HEK293 (cell line): ENCODE measurements around the gene CEBPA.
"Not testable (repeated sequence)": the region's sequence is repeated elsewhere in the genome, so short reads cannot be mapped to it uniquely, and the experiment has no call there.

ENCODE experiments used
- CTCF ChIA-PET: fragments of 350-600 bp; formaldehyde crosslinking; extraction: SDS; loops from one replicate; lab custom pipeline; 2021; ENCODE audit warnings: antibody characterized with exemption; lab: Yijun Ruan, JAX
- POLR2A ChIA-PET: fragments of 300-600 bp; formaldehyde crosslinking; extraction: SDS; loops from one replicate; lab custom pipeline; 2020; ENCODE audit warnings: antibody characterized with exemption, inconsistent platforms; lab: Yijun Ruan, JAX
- H3K27ac ChIP-seq: fragments of 200-500 bp; sonication (Bioruptor generic); 2 replicates; pipeline ENCODE4 v1.5.1; 2014; ENCODE audit warnings: low read depth, low read length, control low read depth, inconsistent platforms; ENCODE audit errors: extremely low read depth
- H3K36me3 ChIP-seq, 2 experiments: fragments of 200-500 bp in 1 of 2; sonication (Bioruptor generic) in 1 of 2; 1 replicate in 1 of 2; 2 replicates in 1 of 2; pipeline ENCODE4 v1.5.1; 2014 to 2017; ENCODE audit warnings: inconsistent platforms in 2 of 2, low read length in 2 of 2; ENCODE audit not compliant: control insufficient read depth in 2 of 2, insufficient read depth in 1 of 2
- H3K4me1 ChIP-seq: fragments of 200-500 bp; sonication (Bioruptor generic); 2 replicates; pipeline ENCODE4 v1.5.1; 2014; ENCODE audit warnings: mild to moderate bottlenecking, low read length, inconsistent platforms; ENCODE audit not compliant: control insufficient read depth, insufficient read depth
- H3K4me3 ChIP-seq: 2 replicates; pipeline ENCODE4 v1.5.1; 2011; ENCODE audit warnings: low read depth, mild to moderate bottlenecking, control low read depth, low read length, moderate library complexity
- H3K9me3 ChIP-seq: fragments of 200-500 bp; sonication (Bioruptor generic); 2 replicates; pipeline ENCODE4 v1.5.1; 2014; ENCODE audit warnings: low read depth, low read length, inconsistent platforms; ENCODE audit not compliant: control insufficient read depth, insufficient read depth
- GFI1B ChIP-seq: fragments of 450-650 bp; formaldehyde crosslinking; IDR thresholded peaks from 2 replicates; pipeline ENCODE4 v1.5.1; 2016; ENCODE audit warnings: missing biosample characterization, missing genetic modification characterization
- IKZF3 ChIP-seq: fragments of 450-650 bp; IDR thresholded peaks from 2 replicates; pipeline ENCODE4 v1.5.0; 2018; ENCODE audit warnings: missing biosample characterization, mild to moderate bottlenecking, missing genetic modification characterization, moderate library complexity
- KLF9 ChIP-seq: fragments of 450-650 bp; formaldehyde crosslinking; IDR thresholded peaks from 2 replicates; pipeline ENCODE4 v1.5.1; 2016; ENCODE audit warnings: missing biosample characterization, missing genetic modification characterization, low read depth
- PRDM6 ChIP-seq: fragments of 450-650 bp; formaldehyde crosslinking; IDR thresholded peaks from 2 replicates; pipeline ENCODE4 v1.5.1; 2017; ENCODE audit warnings: missing biosample characterization, missing genetic modification characterization
- REPIN1 ChIP-seq: fragments of 450-650 bp; formaldehyde crosslinking; IDR thresholded peaks from 2 replicates; pipeline ENCODE4 v1.5.1; 2017; ENCODE audit warnings: missing biosample characterization, missing genetic modification characterization, low read depth
- ZBTB20 ChIP-seq: fragments of 450-650 bp; formaldehyde crosslinking; IDR thresholded peaks from 2 replicates; pipeline ENCODE4 v1.5.1; 2016; ENCODE audit warnings: missing biosample characterization, missing genetic modification characterization
- ZBTB48 ChIP-seq: fragments of 450-650 bp; formaldehyde crosslinking; IDR thresholded peaks from 2 replicates; pipeline ENCODE4 v1.5.1; 2016; ENCODE audit warnings: missing biosample characterization, missing genetic modification characterization
- ZEB2 ChIP-seq: fragments of 450-650 bp; formaldehyde crosslinking; IDR thresholded peaks from 2 replicates; pipeline ENCODE4 v1.5.1; 2016; ENCODE audit warnings: missing biosample characterization, missing genetic modification characterization
- ZFP37 ChIP-seq: fragments of 450-650 bp; formaldehyde crosslinking; IDR thresholded peaks from 2 replicates; pipeline ENCODE4 v1.5.1; 2016; ENCODE audit warnings: missing biosample characterization, missing genetic modification characterization
- ZNF114 ChIP-seq: fragments of 450-650 bp; formaldehyde crosslinking; IDR thresholded peaks from 2 replicates; pipeline ENCODE4 v1.5.0; 2017; ENCODE audit warnings: missing biosample characterization, missing genetic modification characterization
- ZNF138 ChIP-seq: fragments of 450-650 bp; formaldehyde crosslinking; IDR thresholded peaks from 2 replicates; pipeline ENCODE4 v1.5.1; 2016; ENCODE audit warnings: missing biosample characterization, missing genetic modification characterization, borderline replicate concordance
- ZNF146 ChIP-seq: fragments of 450-650 bp; formaldehyde crosslinking; IDR thresholded peaks from 2 replicates; pipeline ENCODE4 v1.5.1; 2016; ENCODE audit warnings: missing biosample characterization, missing genetic modification characterization
- ZNF157 ChIP-seq: fragments of 450-650 bp; formaldehyde crosslinking; IDR thresholded peaks from 2 replicates; pipeline ENCODE4 v1.5.1; 2016; ENCODE audit warnings: missing biosample characterization, missing genetic modification characterization
- ZNF169 ChIP-seq: fragments of 450-650 bp; formaldehyde crosslinking; IDR thresholded peaks from 2 replicates; pipeline ENCODE4 v1.5.1; 2016; ENCODE audit warnings: missing biosample characterization, missing genetic modification characterization
- ZNF221 ChIP-seq: fragments of 450-650 bp; formaldehyde crosslinking; IDR thresholded peaks from 2 replicates; pipeline ENCODE4 v1.5.1; 2017; ENCODE audit warnings: missing biosample characterization, missing genetic modification characterization, borderline replicate concordance
- ZNF341 ChIP-seq: fragments of 450-650 bp; formaldehyde crosslinking; IDR thresholded peaks from 2 replicates; pipeline ENCODE4; 2016; ENCODE audit warnings: low read depth, missing biosample characterization, missing genetic modification characterization
- ZNF530 ChIP-seq: fragments of 450-650 bp; formaldehyde crosslinking; IDR thresholded peaks from 2 replicates; pipeline ENCODE4 v1.5.1; 2016; ENCODE audit warnings: low read depth, missing biosample characterization, missing genetic modification characterization
- ZNF664 ChIP-seq: fragments of 450-650 bp; formaldehyde crosslinking; IDR thresholded peaks from 2 replicates; pipeline ENCODE4 v1.5.1; 2016; ENCODE audit warnings: missing biosample characterization, missing genetic modification characterization
- ZNF792 ChIP-seq: fragments of 450-650 bp; formaldehyde crosslinking; IDR thresholded peaks from 2 replicates; pipeline ENCODE4 v1.5.1; 2016; ENCODE audit warnings: missing biosample characterization, missing genetic modification characterization

The CEBPA gene

GRCh38 chr19:33320636-33321035, 18.3 kb upstream of the CEBPA start:
- no peaks in the 10 kb centered on the region for H3K4me1 ChIP-seq
- H3K36me3 ChIP-seq: peaks cover 0 to 3% of the 10 kb centered on the region in 2 experiments; a peak in 1 of 3 replicates
- POLR2A ChIA-PET: no interaction called here
- TF ChIP-seq ZFP37 (tag by site-specific recombination) (peak; percentile 100), ZEB2 (tag by site-specific recombination) (no peak), KLF9 (tag by site-specific recombination) (no peak), ZNF114 (tag by site-specific recombination) (no peak), ZNF169 (tag by site-specific recombination) (no peak), ZNF221 (tag by site-specific recombination) (no peak)
- H3K27ac ChIP-seq: no peak overlapping the region
- CTCF ChIA-PET: interaction anchor here (1.4 kb wide), 1 partner anchor 9 kb away, joined by 3 read pairs; no protein-coding TSS in a partner anchor
- no peak overlapping the region for H3K4me3 ChIP-seq
- H3K9me3 ChIP-seq: peaks cover 6% of the 10 kb centered on the region

- ChIA-PET CTCF (interaction anchor here (0.8 to 1.5 kb wide), 2 partner anchors 73 to 83 kb away, joined by 3 read pairs; no protein-coding TSS in a partner anchor), POLR2A (interaction anchor here (2.2 kb wide), 1 partner anchor 16 kb away, joined by 7 read pairs; the partner anchor contains the start of gene CEBPA)
- H3K9me3 ChIP-seq, H3K4me3 ChIP-seq, H3K27ac ChIP-seq, H3K36me3 ChIP-seq, H3K4me1 ChIP-seq: not testable (repeated sequence)
Observed at GRCh38 chr19:33317991-33318390, 15.7 kb upstream of the CEBPA start.

- Histone ChIP-seq H3K27ac (no peak overlapping the region), H3K4me1 (no peaks in the 10 kb centered on the region), H3K36me3 (peaks cover 0 to 3% of the 10 kb centered on the region in 2 experiments; a peak in 1 of 3 replicates), H3K9me3 (peaks cover 6% of the 10 kb centered on the region), H3K4me3 (no peak overlapping the region)
- no peak for TF ChIP-seq ZBTB20 (tag by site-specific recombination)
- no peak for TF ChIP-seq ZNF530 (tag by site-specific recombination)
- no peak for TF ChIP-seq PRDM6 (tag by site-specific recombination)
- no peak for TF ChIP-seq ZNF664
- TF ChIP-seq ZNF138 (tag by site-specific recombination): no peak
- no peak for TF ChIP-seq ZNF341
- TF ChIP-seq IKZF3 (tag by site-specific recombination): no peak
- no peak for TF ChIP-seq GFI1B (tag by site-specific recombination)
- TF ChIP-seq ZBTB48 (tag by site-specific recombination): no peak
- no peak for TF ChIP-seq ZNF792
- no peak for TF ChIP-seq ZNF169 (tag by site-specific recombination)
- no peak for TF ChIP-seq ZNF157 (tag by site-specific recombination)
- no peak for TF ChIP-seq ZNF146 (tag by site-specific recombination)
- TF ChIP-seq REPIN1 (tag by site-specific recombination): no peak
- POLR2A ChIA-PET: interaction anchor here (1.1 to 2.2 kb wide), 2 partner anchors 15 kb away, joined by 3 to 7 read pairs; partner anchors contain the start of gene CEBPA
- CTCF ChIA-PET: interaction anchor here (1.5 kb wide), 1 partner anchor 82 kb away, joined by 3 read pairs; no protein-coding TSS in a partner anchor
Observed at GRCh38 chr19:33317517-33317916, 15.2 kb upstream of the CEBPA start.
